K562 (cell line): ENCODE results near the gene LRMDA. TPM values are rescaled to one million over a fixed set of nuclear protein-coding genes. Genes with fewer than 3 reads are reported as not detected.

Experiments
- ATAC-seq: fragments of 200-7000 bp; cut with Tn5 transposase; 3 replicates; pipeline ENCODE4 v1.9.1; 2020; ENCODE audit warnings: moderate library complexity
- BruUV-seq: library from RNA; stranded (reverse); fragments of 400-500 nt; replicated peaks from 2 replicates; lab custom pipeline; 2021; lab: Mats Ljungman, UMichigan
- CTCF ChIA-PET: fragments of 300-600 bp; formaldehyde crosslinking; extraction: SDS; loops from one replicate; lab custom pipeline; 2021; ENCODE audit warnings: low intra/inter-chr PET ratio; lab: Yijun Ruan, JAX
- POLR2A ChIA-PET: fragments of 300-600, 350-650 bp; sonication (Branson Sonifier 250); formaldehyde crosslinking; extraction: SDS; loops from one replicate; lab custom pipeline; 2021; ENCODE audit warnings: antibody characterized with exemption, inconsistent platforms; lab: Yijun Ruan, JAX
- DNase-seq, 4 experiments: peaks; one replicate each; pipeline versions ENCODE4 v3.0.0 to v3.0.0-alpha.2; 2011 to 2018; ENCODE audit warnings: low spot score in 3 of 4, mixed read lengths in 3 of 4; ENCODE audit errors: extremely low read depth in 1 of 4
- FAIRE-seq: peaks from 2 replicates; lab custom pipeline; 2011; peaks lifted over from hg19 to GRCh38; lab: Jason Lieb, UNC
- H2AFZ ChIP-seq: 2 replicates; pipeline ENCODE4 v1.6.0; 2011; ENCODE audit warnings: low read depth, low read length, control low read depth, inconsistent platforms
- H3K27ac ChIP-seq: fragments of 200-600 bp; 3 replicates; pipeline ENCODE4 v1.8.0; 2011; ENCODE audit warnings: low read depth, mild to moderate bottlenecking, control low read depth, inconsistent platforms, low read length, moderate library complexity, mixed read lengths; ENCODE audit errors: extremely low read depth
- H3K27me3 ChIP-seq, 2 experiments: fragments of 300-600 bp in 1 of 2; 2 replicates in 1 of 2; 3 replicates in 1 of 2; pipeline versions ENCODE4 v1.6.0 to v1.8.0; 2011; ENCODE audit warnings: inconsistent platforms in 2 of 2, low read length in 2 of 2, mild to moderate bottlenecking in 1 of 2, mixed read lengths in 1 of 2, moderate library complexity in 1 of 2; ENCODE audit not compliant: control insufficient read depth in 2 of 2, insufficient read depth in 2 of 2
- H3K36me3 ChIP-seq: fragments of 300-600 bp; 3 replicates; pipeline ENCODE4 v1.8.0; 2011; ENCODE audit warnings: mild to moderate bottlenecking, low read length, inconsistent platforms; ENCODE audit not compliant: control insufficient read depth, insufficient read depth
- H3K4me1 ChIP-seq, 2 experiments: fragments of 200-600 bp in 1 of 2; replicated peaks in 1 of 2; 2 replicates in 1 of 2; 3 replicates in 1 of 2; pipeline versions ENCODE4 v1.5.1 to v1.8.0; 2011; ENCODE audit warnings: inconsistent platforms in 2 of 2, low read length in 2 of 2, mild to moderate bottlenecking in 1 of 2, mixed read lengths in 1 of 2, moderate library complexity in 1 of 2; ENCODE audit not compliant: control insufficient read depth in 2 of 2, insufficient read depth in 2 of 2
- H3K4me2 ChIP-seq: 2 replicates; pipeline ENCODE4 v1.6.1; 2011; ENCODE audit warnings: low read length, control low read depth, inconsistent platforms, mixed read lengths; ENCODE audit not compliant: insufficient read depth
- H3K4me3 ChIP-seq: fragments of 200-600 bp; sonication (generic), shearing (Covaris generic); 2 replicates; pipeline ENCODE4 v1.5.1; 2016; ENCODE audit warnings: control low read depth, inconsistent platforms
- H3K79me2 ChIP-seq: fragments of 200-600 bp; 3 replicates; pipeline ENCODE4 v1.8.0; 2011; ENCODE audit warnings: low read length, inconsistent platforms; ENCODE audit not compliant: control insufficient read depth, insufficient read depth
- H3K9ac ChIP-seq, 2 experiments: 2 replicates each; pipeline versions ENCODE4 v1.6.0 to v1.6.1; 2011; ENCODE audit warnings: low read depth in 2 of 2, low read length in 2 of 2, control low read depth in 1 of 2, inconsistent platforms in 1 of 2, mild to moderate bottlenecking in 1 of 2, mixed read lengths in 1 of 2; ENCODE audit not compliant: insufficient read depth in 1 of 2
- H3K9me1 ChIP-seq: one replicate; pipeline ENCODE4 v1.6.0; 2011; ENCODE audit warnings: inconsistent platforms, mild to moderate bottlenecking, low read length, moderate library complexity; ENCODE audit not compliant: control insufficient read depth, insufficient read depth
- H3K9me3 ChIP-seq: replicated peaks from 2 replicates; pipeline ENCODE4 v1.5.1; 2011; ENCODE audit warnings: low read depth, low read length, inconsistent platforms; ENCODE audit not compliant: control insufficient read depth, insufficient read depth
- H4K20me1 ChIP-seq: replicated peaks from 2 replicates; pipeline ENCODE4 v1.6.1; 2011; ENCODE audit warnings: low read length, inconsistent platforms, mixed read lengths; ENCODE audit not compliant: control insufficient read depth, insufficient read depth
- AFF4 ChIP-seq: sonication (generic); formaldehyde crosslinking; IDR thresholded peaks from 2 replicates; pipeline ENCODE4 v1.8.0; 2023; ENCODE audit warnings: mild to moderate bottlenecking, missing genetic modification reagents
- RNF2 ChIP-seq: sonication (generic); IDR thresholded peaks from 2 replicates; pipeline ENCODE4 v1.6.1; 2016
- YY1 ChIP-seq, 3 experiments: IDR thresholded peaks; 2 replicates each; pipeline ENCODE4 v1.6.1; 2011; ENCODE audit warnings: low read length in 2 of 3, mild to moderate bottlenecking in 2 of 3, moderate library complexity in 2 of 3, borderline replicate concordance in 1 of 3, control low read depth in 1 of 3, low read depth in 1 of 3; ENCODE audit not compliant: insufficient read depth in 3 of 3, insufficient replicate concordance in 2 of 3, control insufficient read depth in 1 of 3, insufficient read length in 1 of 3; ENCODE audit errors: extremely low read depth in 1 of 3
- ZNF277 ChIP-seq: fragments of 250-450 bp; sonication (Bioruptor Pico); IDR thresholded peaks from 2 replicates; pipeline ENCODE4 v1.8.0; 2022; ENCODE audit warnings: inconsistent platforms, mild to moderate bottlenecking, moderate library complexity, borderline replicate concordance
- ZNF583 ChIP-seq: fragments of 250-450 bp; sonication (Bioruptor Pico); IDR thresholded peaks from 2 replicates; pipeline ENCODE4 v1.4.0; 2020
- ZNF717 ChIP-seq: fragments of 250-450 bp; sonication (Bioruptor Pico); IDR thresholded peaks from 2 replicates; pipeline ENCODE4 v1.5.0; 2021
- WGBS: fragments of 100-300 bp; shearing (Covaris generic); methylation state at CpG from one replicate; pipeline ENCODE4 v1.1.6; 2016; ENCODE audit warnings: low coverage, mixed read lengths; ENCODE audit not compliant: insufficient coverage; ENCODE audit errors: missing lambda C conversion rate; 5-methylcytosine and 5-hydroxymethylcytosine counted together
- in situ Hi-C: fragments of 300-500 bp; cut with MboI; formaldehyde crosslinking; loops from 4 replicates; pipeline ENCODE4 v1.15.0; 2018; ENCODE audit warnings: inconsistent platforms, mixed read lengths
- intact Hi-C: fragments of 100-400 bp; cut with micrococcal nuclease; formaldehyde crosslinking; loops from 2 replicates; pipeline ENCODE4 v1.14.2; 2022
- polyA plus RNA-seq, 8 experiments: library from polyadenylated mRNA; depleted of rRNA in 4 of 8; stranded (reverse) in 5 of 8; unstranded in 3 of 8; fragments of >200 nt; fragmentation: Nextera tagmentation in 2 of 8; fragmentation: Illumina TruSeq in 1 of 8; extraction: Ambion mirVana in 2 of 8; extraction: Trizol in 1 of 8; gene quantifications; 2 replicates each; pipeline versions ENCODE4 v1.2.1 to v1.2.3, GENCODE V29; 2011 to 2014; ENCODE audit warnings: inconsistent platforms in 1 of 8, missing spikeins in 1 of 8
- total RNA-seq, 7 experiments: library from RNA; depleted of rRNA in 6 of 7; stranded (reverse); fragments of >200 nt in 6 of 7; fragmentation: Illumina TruSeq in 2 of 7; extraction: Trizol in 2 of 7; gene quantifications; 2 replicates each; pipeline versions ENCODE4 v1.2.1 to v1.2.3, GENCODE V29; 2011 to 2021; ENCODE audit warnings: low replicate concordance in 1 of 7

Gene LRMDA
- total and polyA plus RNA-seq, 9 of the 15 experiments (the other 6 are each of a cell fraction or from before 2014, with no cell fraction given) = 0.25 TPM; not detected in 8

GRCh38 chr10:75611172-75611992 lies 180.0 kb downstream of the LRMDA start:
- ATAC-seq (no peak), DNase-seq (no peak), FAIRE-seq (no peak)
- H2AFZ ChIP-seq = no peak overlapping the region
- no peak overlapping the region for H3K9ac ChIP-seq
- no peak overlapping the region for H3K4me3 ChIP-seq
- no peaks in the 10 kb centered on the region for H3K4me1 ChIP-seq
- in situ Hi-C loops (no loop called here), intact Hi-C loops (no loop called here)
- 0% methylated on average over 7 of the region's 7 CpGs for WGBS
- no peaks in the 10 kb centered on the region for H3K9me1 ChIP-seq
- no peaks in the 10 kb centered on the region for H4K20me1 ChIP-seq
- ChIA-PET CTCF (no interaction called here), POLR2A (interaction anchor here (2.1 kb wide), 1 partner anchor 13 kb away, joined by 6 read pairs; no protein-coding TSS in a partner anchor)
- BruUV-seq = no TSS peak
- TF ChIP-seq ZNF277 (CRISPR knock-in tag) (no peak), ZNF717 (CRISPR knock-in tag) (no peak), AFF4 (no peak), ZNF583 (CRISPR knock-in tag) (no peak), YY1 (IDR thresholded peaks at IDR 0.05; ENCODE audit: borderline replicate concordance in 1 of 3, control insufficient read depth in 1 of 3, extremely low read depth in 1 of 3, insufficient read depth in 3 of 3, insufficient read length in 1 of 3, insufficient replicate concordance in 2 of 3, low read depth in 1 of 3, low read length in 2 of 3) (no peak), RNF2 (no peak)
- no peaks in the 10 kb centered on the region for H3K36me3 ChIP-seq
- no peak overlapping the region for H3K4me2 ChIP-seq
- H3K9me3 ChIP-seq = no peaks in the 10 kb centered on the region
- no peaks in the 10 kb centered on the region for H3K27me3 ChIP-seq
- H3K79me2 ChIP-seq = no peaks in the 10 kb centered on the region
- no peak overlapping the region for H3K27ac ChIP-seq
